Suppressor macrophage (primary cell): ENCODE data around the gene FAM53C.
"Not testable (repeated sequence)": the region's sequence is repeated elsewhere in the genome, so short reads cannot be mapped to it uniquely, and the experiment has no call there.

Source experiments
- DNase-seq, 4 experiments: peaks; one replicate each; pipeline ENCODE4 v3.0.0-alpha.2; 2020 to 2022
- total RNA-seq, 17 experiments: gene quantifications; one replicate each; lab custom pipeline; 2026; ENCODE audit warnings: mixed read lengths in 6 of 17, inconsistent platforms in 3 of 17; lab: John Stamatoyannopoulos, UW

The FAM53C gene
- 39.1 to 84.5 (median 68.7) reads per million in 17 experiments for total RNA-seq

GRCh38 chr5:138337685-138338410 lies at the start of gene FAM53C:
Gene FAM53C, plus strand, starts transcription at chr5:138338266. Its CDS starts 3,070 bp downstream, at chr5:138341336.
- DNase-seq = peak; percentile 94 to 97 (median 96)

GRCh38 chr5:138289296-138289695 lies 48.8 kb upstream of the FAM53C start:
- no peak for DNase-seq

DNA sequence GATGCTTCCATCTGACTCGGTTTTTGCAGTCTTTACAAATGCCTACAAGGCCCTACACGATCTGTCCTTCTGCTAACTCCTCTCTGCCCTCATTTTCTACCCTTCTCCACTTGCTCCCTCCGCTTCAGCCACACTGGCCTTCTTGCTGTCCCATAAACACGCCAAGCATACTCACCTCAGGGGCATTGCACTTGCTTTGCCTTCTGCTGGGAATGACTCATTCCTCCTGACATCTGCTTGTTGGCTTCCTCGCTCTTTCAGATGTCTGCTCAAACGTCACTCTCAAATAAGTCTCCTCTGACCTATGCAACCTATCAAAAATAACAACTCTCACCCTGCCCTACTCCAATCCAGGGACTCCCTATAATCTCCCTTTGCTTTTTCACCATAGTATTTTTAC lies 34.7 kb upstream of the FAM53C start:
- DNase-seq = no peak

DNA sequence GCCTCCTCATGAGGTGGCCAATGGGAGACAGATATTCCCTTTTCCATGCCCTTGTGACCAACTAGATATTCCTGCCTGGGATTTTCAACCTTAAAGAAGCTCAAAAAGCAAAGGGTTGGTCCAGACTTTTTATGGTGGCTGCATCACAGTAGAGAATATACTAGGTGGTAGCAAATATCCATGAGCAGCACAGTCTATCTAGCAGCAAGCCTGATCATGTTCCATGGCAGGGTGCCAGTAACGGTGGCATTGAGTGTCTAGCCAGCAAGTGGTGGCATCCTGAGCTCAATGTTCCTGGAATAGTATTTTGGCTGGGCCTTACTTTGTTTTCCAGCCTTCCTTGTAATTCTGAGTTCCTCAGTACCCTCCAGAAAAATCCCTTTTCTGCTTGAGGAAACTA lies 32.3 kb upstream of the FAM53C start:
- DNase-seq = peak in 1 of 4 experiments; percentile 3

GRCh38 chr5:138315751-138316278 lies 22.3 kb upstream of the FAM53C start:
- DNase-seq = no peak

GRCh38 chr5:138316355-138316754 lies 21.7 kb upstream of the FAM53C start:
- no peak for DNase-seq

GRCh38 chr5:138318211-138318610 lies 19.9 kb upstream of the FAM53C start:
- DNase-seq = not testable (repeated sequence)

- DNase-seq = no peak
These were observed 7.1 kb upstream of the FAM53C start for GRCh38 chr5:138330813-138331448.

GRCh38 chr5:138331449-138332368 lies 6.4 kb upstream of the FAM53C start, which contains the start of gene CDC25C:
Gene CDC25C, minus strand, starts transcription at chr5:138331804. Its CDS starts 624 bp downstream, at chr5:138331180.
- DNase-seq = peak; percentile 99

GRCh38 chr5:138334867-138335447 lies 3.1 kb upstream of the FAM53C start:
- DNase-seq = no peak

GRCh38 chr5:138336952-138337684 lies 948 bp upstream of the FAM53C start:
- DNase-seq = peak; percentile 87 to 93 (median 88)

- DNase-seq = peak in 1 of 4 experiments; percentile 11
These were observed 485 bp downstream of the FAM53C start for GRCh38 chr5:138338411-138339090.

DNA sequence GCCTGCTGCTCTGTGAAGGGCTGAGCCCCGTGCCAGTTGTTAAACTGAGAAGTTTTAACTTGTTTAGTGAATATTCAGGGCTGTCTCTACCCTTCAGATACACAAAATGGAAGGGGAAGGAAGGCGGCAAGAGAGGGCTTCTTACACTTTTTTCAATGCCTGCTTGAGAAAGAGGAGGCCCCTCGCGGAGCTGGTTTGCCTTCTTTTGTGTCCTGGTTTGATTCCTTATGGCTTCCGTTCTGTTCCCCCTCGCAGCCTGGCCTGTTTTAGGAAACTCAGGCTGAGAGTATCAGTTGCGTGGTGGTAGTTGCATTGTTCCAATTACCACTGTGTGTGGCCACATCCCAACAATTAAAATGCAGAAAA lies 1.0 kb downstream of the FAM53C start:
- DNase-seq = peak in 3 of 4 experiments; percentile 16 to 35 (median 24)

DNA sequence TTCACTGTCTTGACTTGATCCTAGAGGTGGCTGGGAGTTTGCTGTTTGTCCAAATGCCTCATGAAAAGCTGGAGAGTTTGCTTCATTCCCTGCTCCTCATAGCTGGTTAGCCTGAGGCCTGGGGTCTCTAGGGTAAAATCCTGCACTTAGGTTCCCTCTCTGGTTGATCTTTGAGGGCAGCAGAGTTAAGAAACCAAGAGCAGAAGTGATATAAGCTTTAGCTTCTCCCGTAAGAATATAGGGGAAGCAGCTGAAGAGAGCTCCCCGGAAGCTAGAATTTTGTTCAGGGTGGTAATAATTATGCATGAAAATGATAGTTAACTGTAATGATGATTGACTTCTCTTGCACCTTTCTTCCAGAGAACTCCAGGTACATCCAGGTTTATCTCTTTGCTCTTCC lies 1.4 kb downstream of the FAM53C start:
- DNase-seq = peak; percentile 50 to 74 (median 64)

DNA sequence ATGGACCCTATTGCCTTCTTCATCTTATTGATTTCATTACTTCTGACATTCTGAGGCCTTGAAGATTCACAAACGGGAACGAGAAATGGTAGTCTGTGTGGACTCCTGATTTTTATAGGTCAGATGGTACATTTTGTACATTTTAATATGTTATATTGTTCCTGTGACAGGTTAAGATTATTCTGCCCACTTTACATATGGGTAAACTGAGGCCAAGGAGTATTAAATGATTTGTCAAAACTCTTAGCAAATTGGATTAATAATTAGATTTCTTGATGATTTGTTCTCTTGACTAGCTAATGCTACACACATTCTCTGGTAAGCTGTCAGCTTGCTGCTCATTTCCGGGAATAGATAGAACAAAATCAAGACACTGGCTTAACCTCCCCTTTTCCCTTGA lies 1.9 kb downstream of the FAM53C start:
- DNase-seq = no peak

- no peak for DNase-seq
These were observed 7.0 kb downstream of the FAM53C start for GRCh38 chr5:138344887-138345622.

DNA sequence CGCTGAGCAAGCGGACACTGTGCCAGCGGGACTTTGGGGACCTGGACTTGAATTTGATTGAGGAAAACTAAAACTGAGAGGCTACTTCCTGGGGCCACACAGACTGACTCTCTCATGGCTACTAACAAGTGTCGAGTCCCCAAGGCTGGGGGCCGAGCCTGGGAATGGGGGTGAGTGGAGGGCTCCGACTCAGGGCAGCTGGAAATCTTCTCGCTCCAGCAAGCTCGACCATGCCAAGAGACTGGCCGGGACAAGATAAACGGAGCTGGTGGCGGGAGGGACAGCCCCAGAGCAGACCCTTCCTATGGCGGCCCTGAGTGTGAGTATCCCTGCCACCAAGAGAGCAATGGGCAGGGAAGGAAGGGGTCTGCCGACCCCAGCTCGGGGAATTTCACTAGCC lies 8.8 kb downstream of the FAM53C start:
- DNase-seq = no peak

DNA sequence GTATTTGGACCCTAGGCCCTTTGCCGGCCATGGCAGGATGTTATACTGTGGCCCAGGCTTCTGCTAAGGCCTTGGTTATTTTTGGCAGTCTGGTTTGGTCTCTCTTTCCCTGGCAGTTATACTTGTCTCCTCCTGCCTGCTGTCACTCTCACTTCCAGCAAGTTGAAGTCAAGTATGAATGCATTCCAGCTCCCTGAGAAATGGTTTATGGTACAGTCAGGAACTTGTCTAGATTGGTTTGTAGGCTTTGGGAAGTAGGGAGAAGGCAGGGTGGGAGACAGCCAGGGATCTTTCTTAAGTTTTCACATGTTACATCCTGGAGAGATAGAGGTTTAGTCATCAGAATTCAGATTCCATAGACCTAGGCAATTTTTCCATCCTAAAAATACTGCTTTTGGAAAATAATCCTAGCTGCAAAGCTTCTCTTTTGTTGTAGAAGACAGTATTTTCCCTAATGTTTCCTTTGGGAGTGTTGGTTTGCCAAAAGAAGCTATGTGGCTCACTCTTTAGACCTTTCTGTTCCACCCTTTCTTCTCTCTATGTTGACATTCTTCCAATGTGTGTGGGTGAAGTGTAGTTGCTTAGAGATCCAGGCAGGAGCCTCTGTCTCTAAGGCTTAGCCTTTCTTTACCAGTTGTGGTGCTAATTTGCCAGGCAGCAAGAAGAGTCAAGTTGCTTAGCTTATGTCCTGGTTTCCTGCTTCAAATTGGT lies 11.9 kb downstream of the FAM53C start:
- DNase-seq = no peak

DNA sequence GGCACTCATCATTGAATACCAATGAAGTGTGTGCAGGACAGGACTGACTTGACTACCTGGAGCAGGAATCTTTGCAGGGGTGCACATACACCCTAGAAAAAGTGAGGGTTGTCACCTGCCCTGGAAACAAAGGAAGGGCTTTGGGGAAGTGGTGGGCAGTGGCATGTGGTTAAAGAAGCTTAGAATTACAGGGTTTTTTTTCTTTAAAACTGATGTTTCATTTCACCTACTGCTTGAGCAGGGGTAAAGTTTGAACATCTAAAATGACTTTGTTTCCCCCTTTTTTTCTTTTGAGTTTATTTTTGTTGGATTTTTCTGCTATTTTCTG lies 12.5 kb downstream of the FAM53C start:
- no peak for DNase-seq

GRCh38 chr5:138351056-138351455 lies 13.0 kb downstream of the FAM53C start:
- no peak for DNase-seq
